Esophagus squamous epithelium (tissue), 5 donors: ENCODE data around the gene LIN9. TPM values are rescaled to one million over a fixed set of nuclear protein-coding genes. Genes with fewer than 3 reads are reported as not detected.
"Not testable (repeated sequence)": the region's sequence is repeated elsewhere in the genome, so short reads cannot be mapped to it uniquely, and the experiment has no call there.

ENCODE experiments used
- DNase-seq: peaks from one replicate; lab custom pipeline; 2025; lab: John Stamatoyannopoulos, UW
- H3K27ac ChIP-seq, 4 donors: fragments of 200-600 bp; sonication (generic); one replicate each; pipeline ENCODE4 v1.5.1; 2016 to 2019; ENCODE audit warnings: mild to moderate bottlenecking in 1 of 4
- H3K27me3 ChIP-seq, 4 donors: fragments of 200-600 bp; sonication (generic); 1 replicate in 3 of 4; 2 replicates in 1 of 4; pipeline versions ENCODE4 v1.5.1 to v1.6.0; 2017 to 2021; ENCODE audit warnings: antibody characterized with exemption in 1 of 4
- H3K36me3 ChIP-seq, 3 donors: fragments of 200-600 bp; sonication (generic); one replicate each; pipeline ENCODE4 v1.5.1; 2016 to 2019
- H3K4me1 ChIP-seq, 3 donors: fragments of 200-600 bp; sonication (generic); one replicate each; pipeline ENCODE4 v1.5.1; 2017 to 2019
- H3K4me3 ChIP-seq, 4 donors: fragments of 200-600 bp; sonication (generic); 1 replicate in 3 of 4; 2 replicates in 1 of 4; pipeline ENCODE4 v1.5.1; 2016 to 2019; ENCODE audit warnings: mild to moderate bottlenecking in 2 of 4, moderate library complexity in 1 of 4
- H3K9me3 ChIP-seq, 3 donors: fragments of 200-600 bp; sonication (generic); one replicate each; pipeline ENCODE4 v1.5.1; 2016 to 2019
- POLR2A ChIP-seq, 4 donors: fragments of 450-650 bp; IDR thresholded peaks; one replicate each; pipeline ENCODE4 v1.6.1; 2017; ENCODE audit warnings: antibody characterized with exemption in 4 of 4, mild to moderate bottlenecking in 4 of 4, moderate library complexity in 3 of 4
- WGBS, 2 donors: methylation state at CpG; one replicate each; pipeline ENCODE4 v1.1.5; 2018; 5-methylcytosine and 5-hydroxymethylcytosine counted together
- intact Hi-C: fragments of 100-400 bp; cut with DNase I; formaldehyde crosslinking; loops from one replicate; pipeline ENCODE4 v1.15.0; 2022
- total RNA-seq, 4 donors: library from RNA; depleted of rRNA; stranded (reverse); fragments of >200 nt; gene quantifications; one replicate each; pipeline ENCODE4 v1.1.0, GENCODE V29; 2016
- TF ChIP-seq, protein P1 (sequence below), 6 experiments: fragments of 450-650 bp in 4 of 6; fragments of 200-600 bp in 2 of 6; sonication (generic) in 2 of 6; IDR thresholded peaks; one replicate each; pipeline ENCODE4 v1.5.1; 2016 to 2019; ENCODE audit warnings: antibody characterized with exemption in 6 of 6, mild to moderate bottlenecking in 4 of 6, moderate library complexity in 4 of 6
- donor health status: DM: yes; HTN: yes; CAD: no.

LIN9 gene
- total RNA-seq, 4 donors from 2014 or later = 2.2 to 7.2 (median 4.6) TPM

- peaks cover 0 to 32% (median 0%) of the 10 kb centered on the region in 3 donors for H3K36me3 ChIP-seq
- H3K27me3 ChIP-seq = no peaks in the 10 kb centered on the region
- no peak overlapping the region for H3K4me3 ChIP-seq
- intact Hi-C loops = no loop called here
- peaks cover 0 to 11% (median 0%) of the 10 kb centered on the region in 3 donors for H3K4me1 ChIP-seq
- TF ChIP-seq POLR2A (IDR thresholded peaks at IDR 0.05) = no peak
- TF ChIP-seq, protein P1, sequence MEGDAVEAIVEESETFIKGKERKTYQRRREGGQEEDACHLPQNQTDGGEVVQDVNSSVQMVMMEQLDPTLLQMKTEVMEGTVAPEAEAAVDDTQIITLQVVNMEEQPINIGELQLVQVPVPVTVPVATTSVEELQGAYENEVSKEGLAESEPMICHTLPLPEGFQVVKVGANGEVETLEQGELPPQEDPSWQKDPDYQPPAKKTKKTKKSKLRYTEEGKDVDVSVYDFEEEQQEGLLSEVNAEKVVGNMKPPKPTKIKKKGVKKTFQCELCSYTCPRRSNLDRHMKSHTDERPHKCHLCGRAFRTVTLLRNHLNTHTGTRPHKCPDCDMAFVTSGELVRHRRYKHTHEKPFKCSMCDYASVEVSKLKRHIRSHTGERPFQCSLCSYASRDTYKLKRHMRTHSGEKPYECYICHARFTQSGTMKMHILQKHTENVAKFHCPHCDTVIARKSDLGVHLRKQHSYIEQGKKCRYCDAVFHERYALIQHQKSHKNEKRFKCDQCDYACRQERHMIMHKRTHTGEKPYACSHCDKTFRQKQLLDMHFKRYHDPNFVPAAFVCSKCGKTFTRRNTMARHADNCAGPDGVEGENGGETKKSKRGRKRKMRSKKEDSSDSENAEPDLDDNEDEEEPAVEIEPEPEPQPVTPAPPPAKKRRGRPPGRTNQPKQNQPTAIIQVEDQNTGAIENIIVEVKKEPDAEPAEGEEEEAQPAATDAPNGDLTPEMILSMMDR (IDR thresholded peaks at IDR 0.05) = no peak
- DNase-seq = no peak
- H3K9me3 ChIP-seq = no peaks in the 10 kb centered on the region
- H3K27ac ChIP-seq = no peak overlapping the region
- WGBS, 2 donors = 53 to 60% methylated on average over 3 of the region's 3 CpGs
Measured at GRCh38 chr1:226268421-226269124, 40.4 kb downstream of the LIN9 start.

DNA sequence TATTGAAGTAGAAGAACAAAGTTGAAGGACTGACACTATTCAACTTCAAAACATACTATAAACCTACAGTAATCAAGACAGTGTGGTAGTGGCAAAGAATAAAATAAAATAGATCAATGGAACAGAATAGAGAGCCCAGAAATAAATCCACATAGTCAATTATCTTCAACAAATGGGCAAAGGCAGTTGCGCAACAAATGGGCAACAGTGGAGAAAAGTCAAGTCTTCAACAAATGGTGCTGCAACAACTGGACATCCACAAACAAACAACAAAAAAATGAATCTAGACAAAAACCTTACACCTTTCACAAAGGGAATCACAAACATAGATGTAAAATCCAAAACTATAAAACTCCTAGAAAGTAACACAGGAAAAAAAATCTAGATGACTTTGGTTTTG lies 47.1 kb downstream of the LIN9 start:
- TF ChIP-seq, protein P1 (IDR thresholded peaks at IDR 0.05) = no peak
- TF ChIP-seq POLR2A (IDR thresholded peaks at IDR 0.05) = no peak
- no peaks in the 10 kb centered on the region for H3K4me1 ChIP-seq
- 84 to 93% methylated on average over 1 of the region's 1 CpG for WGBS, 2 donors

GRCh38 chr1:226255380-226255779 lies 53.6 kb downstream of the LIN9 start:
- H3K27me3 ChIP-seq = no peaks in the 10 kb centered on the region
- intact Hi-C loops = no loop called here
- no peak overlapping the region for H3K27ac ChIP-seq
- no peak for TF ChIP-seq POLR2A (IDR thresholded peaks at IDR 0.05)
- TF ChIP-seq, protein P1 (IDR thresholded peaks at IDR 0.05) = no peak
- no peak for DNase-seq
- H3K36me3 ChIP-seq = peaks cover 0 to 20% (median 0%) of the 10 kb centered on the region in 3 donors
- 81% methylated on average over 3 of the region's 3 CpGs for WGBS, 2 donors
- no peak overlapping the region for H3K4me3 ChIP-seq
- H3K9me3 ChIP-seq = no peaks in the 10 kb centered on the region
- no peaks in the 10 kb centered on the region for H3K4me1 ChIP-seq

More for the DNA sequence above, 47.1 kb downstream of the LIN9 start:
- Histone ChIP-seq H3K9me3 (no peaks in the 10 kb centered on the region), H3K36me3 (peaks cover 0 to 73% (median 0%) of the 10 kb centered on the region in 3 donors), H3K27me3 (no peaks in the 10 kb centered on the region), H3K4me3 (no peak overlapping the region), H3K27ac (no peak overlapping the region)
- intact Hi-C loops = no loop called here
- no peak for DNase-seq

- Histone ChIP-seq H3K9me3 (no peaks in the 10 kb centered on the region), H3K4me3 (no peak overlapping the region), H3K4me1 (no peaks in the 10 kb centered on the region), H3K36me3 (peaks cover 0 to 16% (median 0%) of the 10 kb centered on the region in 3 donors), H3K27me3 (no peaks in the 10 kb centered on the region), H3K27ac (no peak overlapping the region)
- intact Hi-C loops = no loop called here
- TF ChIP-seq, protein P1 (IDR thresholded peaks at IDR 0.05) = no peak
- TF ChIP-seq POLR2A (IDR thresholded peaks at IDR 0.05) = no peak
- no peak for DNase-seq
- WGBS, 2 donors = 94 to 96% methylated on average over 4 of the region's 4 CpGs
Measured at GRCh38 chr1:226253933-226254332, 55.0 kb downstream of the LIN9 start.

DNA sequence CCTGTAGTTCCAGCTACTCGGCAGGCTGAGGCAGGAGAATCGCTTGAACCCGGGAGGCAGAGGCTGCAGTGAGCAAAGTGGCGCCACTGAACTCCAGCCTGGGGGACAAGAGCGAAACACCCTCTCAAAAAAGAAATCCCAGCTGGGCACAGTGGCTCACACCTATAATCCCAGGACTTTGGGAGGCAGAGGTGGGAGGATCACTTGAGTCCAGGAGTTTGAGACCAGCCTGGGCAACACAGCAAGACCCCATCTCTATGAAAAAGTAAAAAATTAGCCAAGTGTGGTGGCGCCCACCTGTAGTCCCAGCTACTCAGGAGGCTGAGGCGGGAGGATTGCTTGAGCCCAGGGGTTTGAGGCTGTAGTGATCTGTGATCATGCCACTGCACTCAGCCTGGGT lies 56.1 kb downstream of the LIN9 start:
- peaks cover 0 to 15% (median 0%) of the 10 kb centered on the region in 3 donors for H3K36me3 ChIP-seq
- H3K4me3 ChIP-seq, DNase-seq, H3K27me3 ChIP-seq, H3K9me3 ChIP-seq, H3K27ac ChIP-seq, intact Hi-C loops, H3K4me1 ChIP-seq: not testable (repeated sequence)
- WGBS, 2 donors = 96 to 98% methylated on average over 3 to 7 of the region's 7 CpGs
